ENCODE data around the gene NLN.

DNA sequence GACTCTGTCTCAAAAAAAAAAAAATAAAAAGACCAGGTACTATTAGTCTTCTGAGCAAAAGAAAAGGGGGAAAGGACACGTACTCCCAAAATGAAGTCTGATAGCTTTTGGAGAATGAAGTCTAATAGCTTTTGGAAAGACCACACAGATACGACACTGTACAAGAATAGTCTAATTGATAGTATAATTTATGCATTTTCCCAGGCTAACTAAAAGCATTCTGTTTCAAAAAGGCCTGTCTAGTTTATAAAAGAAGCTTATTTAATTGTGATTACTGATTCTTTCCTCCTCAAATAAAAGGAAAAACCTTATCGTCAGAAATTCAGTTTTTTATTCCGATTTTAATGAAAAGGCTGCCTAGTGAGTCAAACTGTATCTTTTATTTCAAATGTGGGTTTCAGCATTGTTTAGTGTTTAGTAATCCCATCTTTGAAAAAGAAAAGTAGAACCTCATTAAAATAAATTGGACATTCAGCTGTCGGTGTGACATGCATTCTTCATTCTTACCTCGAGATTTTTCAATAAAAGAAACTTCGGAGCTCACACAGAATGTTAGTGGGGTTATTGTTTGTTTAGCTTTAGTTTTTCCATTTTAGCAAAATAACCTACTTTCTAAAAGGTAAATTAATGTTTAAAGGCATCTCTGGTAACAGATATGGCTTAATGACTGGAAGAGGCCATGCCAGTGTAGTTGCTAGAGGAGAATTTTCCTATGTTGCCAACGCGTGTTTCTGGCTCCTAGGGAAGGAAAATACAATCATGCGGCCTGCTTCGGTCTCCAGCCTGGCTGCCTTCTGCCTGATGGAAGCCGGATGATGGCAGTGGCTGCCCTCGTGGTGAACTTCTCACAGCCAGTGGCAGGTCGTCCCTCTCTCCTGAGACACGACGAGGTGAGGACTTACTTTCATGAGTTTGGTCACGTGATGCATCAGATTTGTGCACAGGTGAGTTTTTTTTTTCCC is 70.0 kb downstream of the NLN start:
- no peak for TF ChIP-seq SRSF1 (optimal IDR thresholded peaks at IDR 0.05; ENCODE audit: low read depth, low read length)
- TF ChIP-seq PHB2 (IDR thresholded peaks at IDR 0.05; ENCODE audit: partially characterized antibody) = no peak
- no peak for TF ChIP-seq ATRX (CRISPR knock-in tag; IDR thresholded peaks at IDR 0.05; ENCODE audit: borderline replicate concordance)
- TF ChIP-seq SIX4 (CRISPR knock-in tag; IDR thresholded peaks at IDR 0.05) = no peak
- TF ChIP-seq HNF4G (IDR thresholded peaks at IDR 0.05; ENCODE audit: borderline replicate concordance, low read depth, low read length) = no peak
- no peak for TF ChIP-seq HNF4G (CRISPR knock-in tag; IDR thresholded peaks at IDR 0.05; ENCODE audit: borderline replicate concordance, low read depth)
- TF ChIP-seq, protein P1, sequence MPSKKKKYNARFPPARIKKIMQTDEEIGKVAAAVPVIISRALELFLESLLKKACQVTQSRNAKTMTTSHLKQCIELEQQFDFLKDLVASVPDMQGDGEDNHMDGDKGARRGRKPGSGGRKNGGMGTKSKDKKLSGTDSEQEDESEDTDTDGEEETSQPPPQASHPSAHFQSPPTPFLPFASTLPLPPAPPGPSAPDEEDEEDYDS (CRISPR knock-in tag; IDR thresholded peaks at IDR 0.05) = no peak
- TF ChIP-seq, protein P2, sequence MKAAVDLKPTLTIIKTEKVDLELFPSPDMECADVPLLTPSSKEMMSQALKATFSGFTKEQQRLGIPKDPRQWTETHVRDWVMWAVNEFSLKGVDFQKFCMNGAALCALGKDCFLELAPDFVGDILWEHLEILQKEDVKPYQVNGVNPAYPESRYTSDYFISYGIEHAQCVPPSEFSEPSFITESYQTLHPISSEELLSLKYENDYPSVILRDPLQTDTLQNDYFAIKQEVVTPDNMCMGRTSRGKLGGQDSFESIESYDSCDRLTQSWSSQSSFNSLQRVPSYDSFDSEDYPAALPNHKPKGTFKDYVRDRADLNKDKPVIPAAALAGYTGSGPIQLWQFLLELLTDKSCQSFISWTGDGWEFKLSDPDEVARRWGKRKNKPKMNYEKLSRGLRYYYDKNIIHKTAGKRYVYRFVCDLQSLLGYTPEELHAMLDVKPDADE (CRISPR knock-in tag; IDR thresholded peaks at IDR 0.05) = no peak
- no peak for TF ChIP-seq HOMEZ (CRISPR knock-in tag; IDR thresholded peaks at IDR 0.05; ENCODE audit: low read depth)
- no peak for TF ChIP-seq ZNF407 (CRISPR knock-in tag; IDR thresholded peaks at IDR 0.05; ENCODE audit: not compliant biosample characterization)
- no peak for TF ChIP-seq CTCF (CRISPR knock-in tag; IDR thresholded peaks at IDR 0.05)
- TF ChIP-seq HNRNPL (IDR thresholded peaks at IDR 0.05; ENCODE audit: low read depth, low read length) = no peak
- TF ChIP-seq NR2C2 (CRISPR knock-in tag; IDR thresholded peaks at IDR 0.05; ENCODE audit: borderline replicate concordance) = no peak

Data from HepG2 (cell line).